ENCODE measurements around the gene ADGRL3.

- TF ChIP-seq CTCF (IDR thresholded peaks at IDR 0.05; ENCODE audit: low read depth, low read length) (no peak), EZH2phosphoT487 (IDR thresholded peaks at IDR 0.05; ENCODE audit: low read depth) (no peak)
These were observed 185.1 kb downstream of the ADGRL3 start for GRCh38 chr4:61385256-61385655.

Data from OCI-LY3 (cell line).